ENCODE data around the gene SORBS1.

Gene SORBS1

DNA sequence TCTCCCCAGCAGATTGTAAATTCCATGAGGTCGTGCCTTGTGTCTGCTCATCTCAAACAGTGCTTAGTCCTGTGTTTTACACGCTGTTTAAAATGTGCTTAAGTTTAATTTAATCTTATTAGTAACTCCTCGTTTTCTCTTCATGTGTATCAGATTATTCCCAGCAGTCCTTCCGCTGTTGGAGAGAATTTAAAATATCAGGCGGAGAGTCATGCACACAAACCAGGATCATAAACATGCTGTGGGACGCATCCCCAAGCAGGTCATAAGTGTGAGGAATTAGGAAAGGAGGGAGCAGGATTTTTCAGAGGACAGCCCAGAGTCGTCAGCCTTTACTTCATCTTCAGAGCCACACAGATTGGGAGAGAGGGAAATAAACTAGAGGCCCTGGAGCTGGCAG lies 4.2 kb upstream of the SORBS1 start:
- DNase-seq (ENCODE audit: low read depth), result no peak

DNA sequence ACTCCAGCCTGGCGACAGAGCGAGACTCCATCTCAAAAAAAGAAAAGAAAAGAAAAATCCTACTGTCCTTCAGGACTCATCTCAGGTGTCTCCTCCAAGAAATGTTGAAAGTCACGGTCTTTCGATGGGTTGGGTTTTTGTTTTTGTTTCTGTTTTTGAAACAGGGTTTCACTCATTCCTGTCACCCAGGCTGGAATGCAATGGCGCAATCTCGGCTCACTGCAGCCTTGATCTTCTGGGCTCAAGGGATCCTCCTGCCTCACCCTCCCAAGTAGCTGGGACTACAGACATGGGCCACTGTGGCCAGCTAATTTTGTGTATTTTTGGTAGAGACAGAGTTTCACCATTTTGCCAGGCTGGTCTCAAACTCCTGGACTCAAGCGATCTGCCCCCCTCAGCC lies 3.1 kb upstream of the SORBS1 start:
- no peak for DNase-seq (ENCODE audit: low read depth)

DNA sequence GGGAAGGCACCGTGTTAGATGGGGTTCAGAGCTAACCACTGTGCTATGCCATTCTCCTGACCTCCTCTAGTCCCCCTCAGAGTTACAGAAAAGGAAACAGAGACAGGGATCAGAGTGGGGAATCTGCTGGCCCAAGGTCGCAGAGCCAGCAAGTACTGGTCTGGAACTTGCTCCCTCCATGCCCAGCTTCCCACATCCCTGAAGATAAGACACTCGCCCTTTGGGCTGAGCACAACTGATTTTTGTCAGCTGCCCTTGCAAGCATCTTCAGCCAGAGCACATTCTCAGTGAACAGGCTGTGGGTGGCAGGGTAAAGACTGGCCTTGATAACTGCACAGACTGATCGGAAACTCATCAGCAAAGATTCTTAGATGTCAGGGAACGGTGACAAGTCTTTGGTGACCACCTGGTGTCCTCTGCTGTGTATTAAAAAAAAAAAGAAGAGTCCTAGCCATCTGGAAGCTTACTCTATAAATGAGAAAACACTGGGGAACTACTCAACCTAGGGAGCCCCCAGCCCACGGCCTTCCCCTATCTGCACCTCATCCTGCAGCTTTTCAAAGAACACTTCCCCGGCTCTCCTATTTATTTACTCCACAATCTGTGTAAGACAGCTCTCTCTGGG lies 1.3 kb upstream of the SORBS1 start:
- no peak for DNase-seq (ENCODE audit: low read depth)

DNA sequence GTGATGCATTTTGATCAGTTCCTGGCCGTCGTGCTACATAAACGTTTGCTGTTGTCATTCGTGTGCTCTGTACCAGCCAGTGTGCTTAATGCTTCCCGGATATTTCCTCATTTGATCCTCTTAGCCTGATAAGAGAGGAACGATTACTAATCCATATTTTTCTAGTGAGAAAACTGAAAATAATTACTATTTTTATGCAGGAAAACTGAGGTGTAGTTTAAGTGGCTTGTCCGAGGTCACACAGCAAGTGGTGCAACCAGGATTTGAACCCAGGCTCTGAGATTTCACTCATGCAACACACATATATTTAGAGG lies 650 bp upstream of the SORBS1 start:
- DNase-seq (ENCODE audit: low read depth), result no peak

DNA sequence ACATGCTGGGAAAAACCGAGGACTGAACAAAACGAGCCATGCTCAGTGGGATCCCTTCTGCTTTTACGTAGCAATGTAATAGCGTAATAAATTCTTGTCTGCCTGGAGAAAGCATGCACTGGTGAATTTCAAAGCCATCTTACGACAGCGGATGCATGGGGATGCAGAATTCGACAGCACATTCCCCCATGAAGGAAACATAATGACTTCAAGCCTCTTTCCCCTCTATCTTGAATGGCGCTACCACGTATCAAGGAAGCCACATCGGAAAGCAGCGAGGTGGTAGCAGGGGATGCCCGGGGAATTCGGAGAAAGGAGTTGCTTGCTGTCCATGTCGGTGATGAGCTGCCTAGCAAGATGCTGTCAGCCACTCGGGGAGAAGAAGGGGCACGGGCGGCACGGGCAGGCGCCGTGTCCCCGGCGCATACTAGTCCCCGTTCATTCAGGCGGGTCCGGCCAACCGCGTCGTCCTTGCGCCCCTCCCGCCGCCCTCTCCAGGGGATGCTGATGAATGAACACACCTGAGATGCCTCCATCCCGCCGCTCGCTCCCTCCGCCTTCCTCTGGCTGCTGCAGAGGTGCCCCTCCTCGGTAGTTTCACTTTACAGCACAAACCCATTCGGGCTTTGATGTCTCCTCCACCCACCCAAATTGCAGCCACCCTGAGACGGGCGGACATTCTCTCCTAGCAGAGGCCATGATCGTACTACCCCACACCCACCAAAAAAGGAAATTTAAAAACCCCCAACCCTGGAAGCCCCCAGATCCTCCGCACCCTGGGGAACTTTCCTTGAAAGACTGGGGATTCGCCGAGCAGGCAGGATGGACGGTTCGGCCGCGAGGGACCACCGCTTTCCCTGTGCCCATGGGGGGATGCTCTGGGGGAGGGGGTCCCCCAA lies 644 bp downstream of the SORBS1 start:
- DNase-seq (ENCODE audit: low read depth), result peak; percentile 23

DNA sequence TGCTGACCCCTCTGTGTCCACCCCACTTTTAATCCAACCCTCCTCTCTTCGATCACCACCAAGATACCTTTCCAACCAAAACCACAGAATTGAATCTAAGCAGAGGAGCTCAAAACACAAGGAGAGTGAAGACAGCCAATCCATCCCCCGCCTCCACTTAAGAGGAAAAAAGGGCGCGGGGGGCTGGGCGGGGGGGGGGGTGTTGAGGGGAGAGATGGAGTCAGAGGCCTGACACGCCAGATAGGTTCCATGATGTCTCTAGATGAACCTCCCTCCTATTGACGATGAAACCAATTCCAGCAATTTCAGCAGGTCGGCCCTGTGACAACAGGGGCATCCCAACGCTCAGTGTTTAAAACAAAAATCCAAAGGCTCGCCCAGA lies 1.3 kb downstream of the SORBS1 start:
- no peak for DNase-seq (ENCODE audit: low read depth)

DNA sequence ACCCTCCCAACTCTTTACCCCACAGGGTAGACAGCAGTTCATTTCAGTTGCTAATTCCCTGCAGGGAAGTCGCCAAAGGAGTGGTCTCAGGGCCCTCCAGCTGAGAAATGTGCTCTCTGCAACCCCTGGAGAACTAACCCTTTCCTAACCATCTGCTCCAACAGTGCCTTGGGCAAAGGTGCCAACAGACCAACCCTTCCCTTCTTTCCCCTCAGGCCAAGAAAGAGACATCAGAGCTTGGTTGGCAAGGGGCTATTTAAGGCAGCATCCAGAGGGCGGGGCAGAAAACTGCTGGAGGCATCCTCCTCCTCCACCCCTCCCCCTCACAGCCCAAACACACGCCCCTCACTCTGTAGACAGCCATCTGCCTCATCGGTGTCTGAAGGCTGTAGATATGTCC lies 1.7 kb downstream of the SORBS1 start:
- DNase-seq (ENCODE audit: low read depth), result no peak

DNA sequence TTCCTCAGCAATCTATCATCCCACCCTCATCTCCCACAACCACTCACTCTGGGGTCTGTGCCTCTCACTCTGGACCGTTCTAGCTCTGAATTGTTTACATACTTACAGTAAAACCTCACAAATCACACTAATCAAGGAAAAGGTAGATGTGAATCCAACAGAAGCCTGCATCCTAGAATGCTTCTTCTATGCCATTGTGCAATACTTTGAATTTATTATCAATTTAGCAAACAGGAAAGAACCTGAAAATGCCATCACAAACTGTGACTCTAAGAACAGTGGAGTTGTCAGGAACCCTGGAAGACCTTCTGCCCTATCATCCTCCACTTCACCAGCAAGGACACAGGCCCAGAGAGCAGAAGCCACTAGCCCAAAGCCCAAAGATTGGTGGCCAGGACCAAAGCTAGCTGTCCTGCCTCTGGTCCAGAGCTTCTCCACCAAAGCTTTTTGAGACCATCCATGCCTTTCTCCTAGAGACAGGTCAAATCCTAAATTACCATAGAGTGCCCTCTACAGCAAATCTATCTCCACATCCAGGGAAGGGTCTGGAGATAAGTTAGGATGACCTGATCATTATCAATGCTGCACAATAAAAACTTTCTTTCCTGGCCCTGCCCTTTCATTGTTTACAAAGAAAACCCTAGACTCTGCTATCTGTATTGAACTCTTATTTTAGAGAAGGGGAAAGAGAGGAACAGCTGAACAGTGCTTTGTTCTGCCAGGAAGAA lies 2.4 kb downstream of the SORBS1 start:
- DNase-seq (ENCODE audit: low read depth), result no peak

DNA sequence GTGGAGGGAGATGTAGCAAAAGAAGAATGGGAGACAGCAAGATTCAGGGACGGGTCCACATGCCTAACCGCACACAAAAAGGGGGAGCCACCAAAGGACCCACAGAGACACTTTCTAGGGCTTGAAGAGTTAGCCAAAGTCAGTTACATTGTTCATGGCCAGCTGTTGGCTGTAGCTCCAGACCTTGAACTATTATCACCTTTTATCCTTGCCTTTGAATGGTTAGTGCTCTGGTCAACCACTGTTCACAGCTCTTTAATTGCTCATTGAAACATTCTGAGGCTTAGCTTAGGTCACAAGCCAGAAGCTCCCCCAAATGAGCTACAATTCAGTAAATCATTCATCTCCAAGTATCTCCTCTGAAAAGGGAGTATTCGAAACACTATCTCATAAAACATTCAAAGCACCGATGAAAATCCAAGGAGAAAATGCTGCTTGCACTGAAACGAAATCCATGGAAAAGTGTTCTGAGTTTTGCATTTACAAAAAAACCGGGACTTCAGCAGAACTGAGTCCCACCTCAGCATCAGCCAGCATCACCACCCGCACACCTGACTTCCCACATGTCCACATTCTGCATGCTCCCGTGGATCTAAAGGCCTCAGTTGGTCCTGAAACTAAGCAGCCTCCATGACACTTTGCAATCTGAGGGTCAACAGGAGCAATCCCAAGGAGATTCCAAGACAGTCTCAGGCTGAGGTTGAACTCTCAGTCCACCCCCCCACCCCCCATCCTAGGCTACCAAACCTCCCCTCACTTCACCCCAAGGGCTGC lies 4.0 kb downstream of the SORBS1 start:
- no peak for DNase-seq (ENCODE audit: low read depth)

DNA sequence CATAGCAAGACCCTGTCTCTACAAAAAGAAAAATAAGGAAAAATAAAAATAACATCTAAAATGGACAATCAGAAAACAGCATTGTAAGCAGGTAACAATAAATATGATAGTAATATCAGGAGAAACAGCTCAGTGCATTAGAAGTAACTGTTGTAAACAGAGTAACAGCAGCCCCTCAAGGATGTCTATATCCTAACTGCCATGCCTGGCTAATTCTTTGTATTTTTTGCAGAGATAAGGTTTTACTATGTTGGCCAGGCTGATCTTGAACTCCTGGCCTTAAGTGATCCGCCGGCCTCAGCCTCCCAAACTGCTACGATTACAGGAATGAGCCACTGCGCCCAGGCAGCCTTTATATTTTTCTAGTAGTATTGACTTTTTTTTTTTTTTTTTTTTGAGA lies 7.5 kb downstream of the SORBS1 start:
- no peak for DNase-seq (ENCODE audit: low read depth)

DNA sequence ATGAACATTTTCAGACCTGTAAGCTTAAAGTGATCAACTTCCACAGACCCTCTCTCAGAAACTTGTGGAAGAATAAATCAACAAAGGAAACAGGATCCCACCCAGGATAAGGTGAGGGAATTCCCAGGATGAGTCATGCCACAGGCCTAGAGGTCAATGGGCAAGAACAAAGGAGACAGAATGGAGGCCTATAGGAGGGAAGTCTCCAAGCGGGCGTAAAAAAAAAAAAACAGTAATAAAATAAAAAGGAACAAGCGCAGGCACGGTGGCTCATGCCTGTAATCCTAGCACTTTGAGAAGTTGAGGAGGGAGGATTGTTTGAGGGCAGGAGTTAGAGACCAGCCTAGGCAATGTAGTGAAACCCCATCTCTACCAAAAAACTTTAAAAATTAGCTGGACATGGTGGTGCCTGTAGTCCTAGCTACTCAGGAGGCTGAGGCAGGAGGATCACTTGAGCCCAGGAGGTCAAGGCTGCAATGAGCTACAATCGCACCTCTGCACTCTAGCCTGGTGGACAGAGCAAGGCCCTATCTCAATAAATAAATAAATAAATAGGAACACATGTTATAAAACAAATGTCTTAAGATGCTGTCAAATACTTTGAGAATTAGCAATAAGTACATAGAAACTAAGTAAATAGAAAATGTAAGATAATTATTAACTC lies 8.4 kb downstream of the SORBS1 start:
- no peak for DNase-seq (ENCODE audit: low read depth)

DNA sequence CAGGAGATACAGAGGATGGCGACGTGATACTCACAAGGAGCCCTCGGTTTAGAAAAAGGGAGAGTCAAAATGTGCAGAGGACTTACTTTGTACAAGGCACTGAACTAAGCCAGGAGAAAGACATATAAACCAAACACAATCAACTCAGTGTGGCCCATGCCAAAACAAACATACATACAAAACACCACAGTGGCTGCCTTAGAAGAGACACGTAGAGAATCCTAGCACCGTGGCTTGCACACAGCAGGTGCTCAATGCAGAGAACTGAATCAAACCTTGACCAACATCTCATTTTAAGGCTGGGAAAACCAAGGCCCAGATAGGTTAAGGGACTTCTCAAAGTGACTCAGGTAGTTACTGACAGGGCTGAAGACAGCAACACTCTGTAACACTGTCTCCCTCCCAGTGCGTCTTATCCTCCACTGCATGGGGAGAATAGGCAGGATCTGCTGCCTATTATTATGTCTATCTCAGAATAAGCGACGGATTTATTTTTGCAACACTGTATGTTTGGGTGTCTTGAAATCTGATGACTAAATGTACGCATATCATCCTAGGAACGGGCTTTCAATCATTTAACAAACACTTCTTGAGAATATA lies 11.0 kb downstream of the SORBS1 start:
- DNase-seq (ENCODE audit: low read depth), result no peak

DNA sequence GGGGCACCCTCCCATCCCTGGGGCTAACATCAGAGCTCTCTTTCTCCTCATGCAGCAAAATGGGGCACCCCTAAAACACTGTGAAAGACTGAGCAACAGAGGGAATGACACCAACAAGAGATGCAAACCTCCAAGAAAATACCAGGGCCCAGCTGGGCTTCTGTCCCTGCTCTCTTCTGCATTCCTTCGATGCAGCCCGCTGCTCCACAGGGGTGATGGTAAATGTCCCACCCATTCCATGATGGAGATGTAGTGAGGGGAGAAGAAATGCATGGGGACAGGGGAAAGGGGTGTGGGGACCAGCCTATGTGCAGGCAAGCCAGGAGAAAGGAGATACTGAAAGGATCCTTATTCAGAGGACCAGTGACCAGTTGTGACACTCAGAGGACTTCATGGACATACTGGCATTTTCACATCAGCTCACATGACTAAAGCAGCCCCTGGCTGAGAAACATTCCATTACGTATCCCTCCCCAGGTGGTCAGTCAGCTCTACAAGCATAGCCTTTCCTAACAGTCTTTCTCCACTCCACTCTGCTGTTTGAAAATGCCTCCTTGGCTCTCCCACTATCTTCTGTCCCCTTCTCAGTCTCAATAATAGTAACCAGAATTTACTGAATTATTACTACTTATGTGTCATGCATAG lies 13.3 kb downstream of the SORBS1 start:
- no peak for DNase-seq (ENCODE audit: low read depth)

DNA sequence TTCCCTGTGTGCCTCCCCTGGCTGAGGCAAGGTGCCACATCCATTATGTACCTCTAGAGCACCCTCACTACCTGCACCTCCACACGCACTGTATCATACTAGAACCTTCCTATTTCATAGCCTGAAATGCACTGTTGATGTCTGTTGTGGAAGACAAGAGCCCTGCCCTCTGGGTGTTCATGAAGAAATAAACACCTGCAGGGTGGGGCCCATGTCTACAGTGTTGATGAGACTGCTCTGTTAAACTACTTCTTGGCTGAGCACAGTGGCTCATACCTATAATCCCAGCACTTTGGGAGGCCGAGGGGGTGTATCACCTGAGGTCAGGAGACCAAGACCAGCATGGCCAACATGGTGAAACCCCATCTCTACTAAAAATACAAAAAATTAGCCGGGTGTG lies 14.0 kb downstream of the SORBS1 start:
- no peak for DNase-seq (ENCODE audit: low read depth)

DNA sequence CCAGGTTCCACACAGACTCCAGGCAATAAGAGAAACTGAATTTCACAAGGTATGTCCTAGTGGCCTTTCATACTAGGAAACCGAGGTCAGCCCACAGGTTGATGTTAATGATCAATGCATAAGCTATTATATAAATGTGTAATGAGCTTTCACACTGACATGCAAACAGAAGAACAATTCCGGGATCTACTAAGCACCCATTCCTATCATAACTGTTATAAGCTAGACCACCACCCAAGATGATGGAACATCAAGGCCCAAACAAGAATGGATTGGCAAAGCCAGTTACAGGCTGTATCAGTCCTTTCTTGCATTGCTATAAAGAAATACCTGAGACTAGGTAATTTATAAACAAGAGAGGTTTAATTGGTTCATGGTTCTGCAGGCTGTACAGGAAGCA lies 15.2 kb downstream of the SORBS1 start:
- no peak for DNase-seq (ENCODE audit: low read depth)

DNA sequence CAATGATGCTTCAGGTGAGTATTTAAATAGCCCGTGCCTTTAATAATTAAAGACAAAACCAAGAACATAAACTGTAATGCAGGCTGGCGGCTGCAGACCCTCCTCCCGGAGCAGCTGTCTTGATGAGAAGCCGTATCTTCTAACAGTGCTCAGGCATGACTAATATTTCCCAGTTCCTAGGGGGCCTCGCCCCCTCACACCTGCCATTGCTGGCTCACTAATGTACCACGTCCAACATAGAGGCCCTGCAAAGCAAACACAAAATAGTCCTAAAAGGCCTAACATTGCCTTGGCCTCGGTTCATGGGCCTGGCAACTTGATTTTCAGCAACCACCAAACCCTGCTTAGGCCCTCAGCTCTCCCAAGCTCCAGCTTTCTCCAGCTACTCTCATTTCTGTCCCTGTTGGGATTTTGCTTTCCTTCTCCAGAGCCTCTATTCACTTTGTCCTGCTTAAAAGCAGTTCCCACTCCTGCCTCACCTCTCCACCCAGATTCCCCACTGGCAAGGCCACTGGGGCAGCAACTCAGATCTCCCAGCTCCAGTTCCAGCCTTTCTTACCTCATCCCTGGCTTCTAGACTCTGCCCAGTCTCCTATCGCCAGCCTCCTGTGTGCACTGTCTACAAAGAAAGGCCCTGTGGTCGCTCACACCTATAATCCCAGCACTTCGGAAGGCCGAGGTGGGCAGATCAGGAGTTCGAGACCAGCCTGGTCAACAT lies 16.2 kb downstream of the SORBS1 start:
- DNase-seq (ENCODE audit: low read depth), result no peak

DNA sequence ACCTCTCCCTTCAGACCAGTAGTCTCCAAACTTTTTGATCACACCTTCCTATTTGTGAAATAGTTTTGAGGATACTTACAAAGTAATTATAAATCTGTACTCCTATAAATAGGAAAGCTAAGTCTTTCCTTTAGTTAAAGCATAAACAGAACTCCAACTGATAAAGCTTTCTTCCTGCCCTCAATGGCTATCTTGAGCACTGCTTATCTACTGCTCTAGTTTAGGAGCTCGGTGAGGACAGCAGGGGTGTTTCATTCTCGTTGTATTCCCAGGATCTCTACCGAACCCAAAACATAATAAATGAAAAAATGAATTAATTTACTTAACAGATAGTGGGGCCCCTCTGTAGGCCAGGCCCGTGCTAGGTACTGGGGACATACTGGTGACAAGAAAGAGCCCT lies 17.7 kb downstream of the SORBS1 start:
- no peak for DNase-seq (ENCODE audit: low read depth)

DNA sequence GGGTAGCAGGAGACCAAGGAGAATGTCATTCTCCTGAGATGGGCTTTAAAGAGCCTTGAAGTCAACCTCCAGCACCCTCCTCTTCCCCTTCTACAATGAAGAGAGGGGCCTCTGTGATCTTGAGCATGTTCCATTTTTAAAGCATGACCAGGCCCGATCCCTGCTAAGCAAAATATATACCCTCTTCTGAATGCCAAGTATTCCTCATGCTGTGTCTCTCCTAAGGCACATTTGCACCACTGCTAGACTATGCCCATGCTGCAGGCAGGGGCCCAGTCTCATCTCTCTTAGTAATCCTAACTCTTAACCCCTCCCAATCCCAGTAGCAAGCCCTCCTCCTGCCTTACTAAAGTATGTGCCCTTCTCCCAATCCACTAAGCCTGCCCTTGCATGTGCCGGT lies 18.4 kb downstream of the SORBS1 start:
- no peak for DNase-seq (ENCODE audit: low read depth)

DNA sequence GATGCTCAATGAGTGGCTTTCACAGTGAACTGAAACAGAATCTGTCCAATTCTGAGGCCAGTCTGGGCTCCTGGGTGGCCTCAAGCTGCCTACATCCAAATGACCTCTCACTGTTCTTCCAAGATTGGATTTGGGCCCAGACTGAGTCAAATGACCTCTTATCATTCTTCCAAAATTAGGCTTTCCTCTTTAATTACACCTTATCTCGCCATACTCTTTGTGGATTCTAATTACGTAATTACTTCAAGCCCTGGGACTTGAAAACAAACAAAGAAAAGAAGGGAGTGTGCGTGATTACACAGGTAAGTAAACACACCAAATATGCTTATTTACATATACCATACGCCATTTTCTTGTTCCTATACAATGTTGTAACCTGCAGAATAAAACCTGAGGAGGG lies 18.8 kb downstream of the SORBS1 start:
- no peak for DNase-seq (ENCODE audit: low read depth)

DNA sequence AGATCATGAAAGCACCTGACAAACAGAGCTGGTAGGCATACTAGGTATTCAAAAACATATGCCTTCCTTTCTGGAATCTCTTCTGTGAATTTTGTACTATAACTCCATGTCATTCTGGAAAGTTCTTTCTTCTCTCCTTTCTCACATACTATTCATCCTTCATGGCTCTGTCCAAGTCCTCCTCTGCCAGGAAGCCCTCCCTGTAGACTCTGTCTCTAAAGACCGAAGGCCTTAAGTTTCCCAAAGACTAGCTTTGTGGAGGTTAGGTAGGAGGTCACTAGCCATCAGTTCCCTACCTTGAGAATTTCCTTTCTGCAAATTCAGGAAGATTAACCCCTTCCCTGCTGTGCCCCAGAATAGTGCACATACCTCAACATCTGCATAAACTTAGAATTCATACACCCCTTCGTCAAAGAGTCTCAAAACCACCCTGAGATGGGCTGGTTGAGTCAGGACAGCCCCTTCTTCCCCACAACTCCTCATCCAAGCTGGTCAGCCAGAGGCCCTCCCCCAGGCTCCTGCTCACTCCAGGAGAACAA lies 20.6 kb downstream of the SORBS1 start:
- DNase-seq (ENCODE audit: low read depth), result no peak

Measured in stimulated activated CD4-positive, alpha-beta T cell treated with anti-CD3 and anti-CD28 coated beads, Interleukin-2, amount 100 ng/mL, for 4 hours (primary cell).